Stimulated activated effector memory CD8-positive, alpha-beta T cell treated with anti-CD3 and anti-CD28 coated beads, Interleukin-12 subunit alpha, Interleukin-12 subunit beta, amount 100 ng/mL, for 72 hours (primary cell): ENCODE results near the gene BZW2.
"Not testable (repeated sequence)": the region's sequence is repeated elsewhere in the genome, so short reads cannot be mapped to it uniquely, and the experiment has no call there.

ENCODE experiments used
- ATAC-seq: fragments of 150-1000 bp; cut with Tn5 transposase; 2 replicates; pipeline ENCODE4 v1.10.0; 2021
- DNase-seq, 2 donors: peaks; one replicate each; pipeline ENCODE4 v3.0.0; 2021 to 2022; ENCODE audit warnings: low spot score in 2 of 2
- H3K27ac Mint-ChIP-seq: one replicate; pipeline ENCODE4 v1.8.0; 2022; ENCODE audit warnings: mild to moderate bottlenecking, mixed read lengths
- H3K36me3 Mint-ChIP-seq: one replicate; pipeline ENCODE4 v1.8.0; 2022; ENCODE audit warnings: mild to moderate bottlenecking, mixed read lengths
- H3K4me1 Mint-ChIP-seq: one replicate; pipeline ENCODE4 v1.8.0; 2022; ENCODE audit warnings: mixed read lengths
- H3K4me3 Mint-ChIP-seq: one replicate; pipeline ENCODE4 v1.8.0; 2022; ENCODE audit warnings: mild to moderate bottlenecking, mixed read lengths
- H3K9me3 Mint-ChIP-seq: one replicate; pipeline ENCODE4 v1.8.0; 2022; ENCODE audit warnings: mixed read lengths

The BZW2 gene

DNA sequence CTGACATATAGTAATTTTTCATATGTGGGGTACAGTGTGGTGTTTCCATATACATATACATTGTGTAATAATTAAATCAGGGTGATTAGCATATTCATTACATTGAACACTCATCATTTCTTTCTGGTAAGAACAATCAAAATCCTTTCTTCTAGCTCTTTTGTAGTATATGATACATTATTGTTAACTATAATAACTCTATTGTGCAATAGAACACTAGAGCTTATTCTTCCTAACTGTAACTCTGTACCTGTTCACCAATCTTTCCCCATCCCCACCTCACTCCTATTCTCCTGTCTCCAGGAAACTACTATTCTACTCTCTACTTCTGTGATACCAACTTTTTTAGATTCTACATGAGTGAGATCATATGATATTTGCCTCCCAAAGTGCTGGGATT lies 9.4 kb downstream of the BZW2 start:
- no peak overlapping the region for H3K4me3 Mint-ChIP-seq
- ATAC-seq (no peak), DNase-seq (no peak)
- H3K36me3 Mint-ChIP-seq, result peaks cover 21% of the 10 kb centered on the region
- H3K4me1 Mint-ChIP-seq, result peaks cover 33% of the 10 kb centered on the region
- no peak overlapping the region for H3K27ac Mint-ChIP-seq
- no peaks in the 10 kb centered on the region for H3K9me3 Mint-ChIP-seq

DNA sequence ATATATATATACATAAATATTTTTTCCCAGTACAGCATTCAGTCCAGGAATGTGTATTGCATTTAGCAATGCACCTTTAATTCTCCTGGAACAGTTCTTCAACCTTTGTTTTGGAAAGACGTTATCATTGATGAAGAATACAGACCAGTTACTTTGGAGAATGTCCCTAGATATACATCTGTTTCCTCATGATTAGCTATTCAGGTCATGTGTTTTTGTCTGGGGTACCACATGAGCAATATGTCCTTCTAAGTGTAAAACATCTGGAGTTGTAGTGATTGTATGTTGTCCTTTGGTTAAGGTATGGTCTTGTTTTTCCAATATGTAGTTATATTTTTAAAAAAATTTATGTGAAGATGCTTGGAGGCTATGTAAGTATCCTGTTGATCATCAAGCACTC lies 10.2 kb downstream of the BZW2 start:
- Mint-ChIP-seq H3K4me3 (no peak overlapping the region), H3K36me3 (peaks cover 21% of the 10 kb centered on the region)

DNA sequence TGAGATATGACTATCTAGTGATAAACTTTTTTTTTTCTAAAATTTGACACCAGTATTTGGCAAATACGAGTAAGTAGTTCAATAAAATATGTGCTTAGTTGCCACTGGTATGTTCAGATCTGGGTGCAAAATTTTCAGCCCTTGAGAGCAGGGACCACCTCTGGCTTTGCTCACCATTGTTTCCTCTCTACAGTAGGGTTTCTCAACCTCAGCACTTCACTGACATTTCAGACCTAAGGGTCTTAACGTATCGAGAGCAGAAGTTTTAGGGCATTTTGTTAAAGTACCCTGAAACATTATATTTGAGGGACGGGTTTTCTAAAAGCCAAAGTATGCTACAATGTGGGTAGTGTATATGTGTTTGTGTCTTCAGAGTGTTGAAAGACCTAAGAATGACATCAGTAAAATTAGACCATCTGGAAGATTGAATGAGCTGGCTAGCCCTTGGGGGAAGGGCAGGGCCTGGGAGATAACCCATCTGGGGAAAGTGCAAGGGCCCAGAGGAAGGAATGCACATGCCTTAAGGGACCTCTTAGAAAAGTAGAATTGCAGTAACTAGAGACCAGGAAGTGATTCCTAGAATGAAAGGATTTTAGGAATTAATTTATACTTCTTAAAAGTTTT lies 11.8 kb downstream of the BZW2 start:
- Mint-ChIP-seq H3K9me3 (no peaks in the 10 kb centered on the region), H3K27ac (no peak overlapping the region), H3K36me3 (peaks cover 20% of the 10 kb centered on the region), H3K4me1 (peaks cover 31% of the 10 kb centered on the region), H3K4me3 (no peak overlapping the region)
- ATAC-seq (no peak), DNase-seq (no peak)

More for the DNA sequence above, 10.2 kb downstream of the BZW2 start:
- H3K9me3 Mint-ChIP-seq, result no peaks in the 10 kb centered on the region
- ATAC-seq (no peak), DNase-seq (no peak)
- peaks cover 36% of the 10 kb centered on the region for H3K4me1 Mint-ChIP-seq
- no peak overlapping the region for H3K27ac Mint-ChIP-seq

DNA sequence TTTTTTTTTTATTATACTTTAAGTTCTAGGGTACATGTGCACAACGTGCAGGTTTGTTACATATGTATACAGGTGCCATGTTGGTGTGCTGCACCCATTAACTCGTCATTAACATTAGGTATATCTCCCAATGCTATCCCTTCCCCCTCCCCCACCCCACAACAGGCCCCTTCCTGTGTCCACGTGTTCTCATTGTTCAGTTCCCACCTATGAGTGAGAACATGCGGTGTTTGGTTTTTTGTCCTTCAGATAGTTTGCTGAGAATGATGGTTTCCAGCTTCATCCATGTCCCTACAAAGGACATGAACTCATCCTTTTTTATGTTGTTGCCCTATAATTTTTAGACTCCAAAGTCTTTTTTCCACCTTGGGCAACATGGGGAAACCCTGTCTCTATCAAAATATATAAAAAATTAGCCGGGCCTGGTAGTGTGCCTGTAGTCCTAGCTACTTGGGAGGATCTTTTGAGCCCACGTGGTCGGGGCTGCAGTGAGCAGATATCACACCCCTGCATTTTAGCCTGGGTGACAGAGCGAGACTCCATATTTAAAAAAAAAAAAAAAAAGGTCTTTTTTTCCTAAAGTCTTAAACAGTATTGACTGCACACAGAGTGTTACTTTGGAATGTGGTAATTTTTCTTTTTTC lies 14.0 kb downstream of the BZW2 start:
- not testable (repeated sequence) for DNase-seq, H3K27ac Mint-ChIP-seq, H3K9me3 Mint-ChIP-seq, H3K4me3 Mint-ChIP-seq, ATAC-seq
- peaks cover 23% of the 10 kb centered on the region for H3K4me1 Mint-ChIP-seq
- H3K36me3 Mint-ChIP-seq, result peaks cover 20% of the 10 kb centered on the region

- H3K4me3 Mint-ChIP-seq, result no peak overlapping the region
- peaks cover 29% of the 10 kb centered on the region for H3K36me3 Mint-ChIP-seq
- no peaks in the 10 kb centered on the region for H3K9me3 Mint-ChIP-seq
- H3K4me1 Mint-ChIP-seq, result peaks cover 23% of the 10 kb centered on the region
- DNase-seq, result no peak
- no peak overlapping the region for H3K27ac Mint-ChIP-seq
- peak; percentile 76 for ATAC-seq
These were observed 14.9 kb downstream of the BZW2 start for GRCh38 chr7:16660702-16661464.

DNA sequence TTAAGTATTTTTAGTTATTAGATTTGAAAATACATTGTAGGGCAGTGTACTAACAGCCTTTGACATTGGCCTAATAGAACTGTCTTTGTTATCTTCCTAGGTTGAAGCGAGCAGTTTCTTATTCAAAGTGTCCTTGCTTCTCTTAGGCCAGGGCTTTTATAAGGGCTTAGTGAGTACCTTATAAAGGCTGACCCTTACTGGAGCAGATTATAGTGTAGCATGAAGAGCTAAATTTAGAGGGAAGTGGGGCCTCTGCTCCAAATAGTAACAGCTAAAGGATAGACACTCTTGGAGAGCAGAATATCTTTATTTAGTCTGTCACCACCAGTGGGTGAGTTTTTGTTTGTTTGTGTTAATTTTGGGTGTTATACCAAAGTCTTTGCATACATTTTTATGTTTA lies 15.9 kb downstream of the BZW2 start:
- ATAC-seq (no peak), DNase-seq (no peak)
- Mint-ChIP-seq H3K9me3 (no peaks in the 10 kb centered on the region), H3K27ac (no peak overlapping the region), H3K4me1 (peaks cover 23% of the 10 kb centered on the region), H3K4me3 (no peak overlapping the region), H3K36me3 (peaks cover 33% of the 10 kb centered on the region)

- ATAC-seq, result no peak
- H3K27ac Mint-ChIP-seq, result no peak overlapping the region
- peaks cover 49% of the 10 kb centered on the region for H3K36me3 Mint-ChIP-seq
- H3K4me3 Mint-ChIP-seq, result no peak overlapping the region
- no peaks in the 10 kb centered on the region for H3K9me3 Mint-ChIP-seq
- H3K4me1 Mint-ChIP-seq, result peaks cover 14% of the 10 kb centered on the region
- no peak for DNase-seq
These were observed 21.4 kb downstream of the BZW2 start for GRCh38 chr7:16667355-16667754.

DNA sequence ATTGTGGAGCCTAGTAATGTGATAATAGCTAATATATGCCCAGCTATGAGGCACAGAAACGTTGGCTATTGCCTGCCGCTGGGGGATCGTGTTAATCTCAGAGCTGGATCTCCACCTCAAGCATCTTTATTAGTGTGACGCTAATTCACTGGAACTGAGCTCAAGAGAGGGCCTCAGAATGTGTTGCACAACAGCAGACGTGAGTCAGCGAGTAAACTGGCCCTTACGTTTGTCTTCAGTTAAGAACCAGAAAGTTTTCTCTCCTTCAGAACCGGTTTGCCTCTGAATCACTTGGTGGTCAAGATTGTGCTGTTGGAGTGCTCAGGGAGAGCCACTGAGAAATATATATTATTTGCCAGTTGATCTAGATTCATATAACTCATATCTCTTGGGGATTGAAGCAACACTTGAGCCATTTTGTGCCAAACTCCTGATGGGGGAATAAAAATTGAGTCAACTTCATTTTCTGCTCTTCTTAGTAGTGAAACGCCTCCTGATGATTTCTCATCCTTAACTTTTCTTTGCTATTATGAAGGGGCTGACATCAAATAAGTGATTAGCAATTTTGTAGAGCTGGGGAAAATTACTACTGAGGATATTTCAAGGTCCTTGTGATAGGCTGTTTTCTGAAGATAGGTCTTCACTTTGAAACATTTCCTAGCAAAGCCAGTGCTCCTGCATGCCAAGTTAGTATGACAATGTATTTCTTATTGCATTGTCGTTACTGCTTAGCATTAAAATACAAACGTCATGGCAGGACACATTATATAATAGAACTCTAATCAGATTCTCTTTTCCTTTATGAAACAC lies 22.3 kb downstream of the BZW2 start:
- ATAC-seq (no peak), DNase-seq (no peak)
- Mint-ChIP-seq H3K36me3 (peaks cover 54% of the 10 kb centered on the region), H3K4me3 (no peak overlapping the region), H3K27ac (no peak overlapping the region), H3K4me1 (peaks cover 10% of the 10 kb centered on the region), H3K9me3 (no peaks in the 10 kb centered on the region)

DNA sequence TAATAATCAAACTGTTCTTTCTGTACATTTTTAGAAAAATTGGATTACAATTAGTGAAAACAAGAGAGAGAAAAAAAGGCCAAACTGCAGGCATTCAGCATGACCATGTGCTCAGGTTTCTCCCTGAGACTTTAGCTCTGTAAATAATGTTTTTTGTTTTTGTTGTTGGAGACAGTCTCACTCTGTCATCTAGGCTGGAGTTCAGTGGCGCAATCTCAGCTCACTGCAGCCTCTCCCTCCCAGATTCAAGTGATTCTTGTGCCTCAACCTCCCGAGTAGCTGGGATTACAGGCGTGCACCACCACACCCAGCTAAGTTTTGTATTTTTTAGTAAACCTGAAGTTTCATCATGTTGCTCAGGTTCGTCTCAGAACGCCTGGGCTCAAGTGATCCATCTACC lies 23.0 kb downstream of the BZW2 start:
- Mint-ChIP-seq H3K9me3 (no peaks in the 10 kb centered on the region), H3K27ac (no peak overlapping the region), H3K36me3 (peaks cover 55% of the 10 kb centered on the region), H3K4me1 (peaks cover 10% of the 10 kb centered on the region), H3K4me3 (no peak overlapping the region)
- DNase-seq (no peak), ATAC-seq (no peak)

GRCh38 chr7:16669581-16669980 lies 23.6 kb downstream of the BZW2 start:
- H3K27ac Mint-ChIP-seq, result no peak overlapping the region
- ATAC-seq, result no peak
- no peak overlapping the region for H3K4me3 Mint-ChIP-seq
- peaks cover 61% of the 10 kb centered on the region for H3K36me3 Mint-ChIP-seq
- no peak for DNase-seq
- H3K4me1 Mint-ChIP-seq, result peaks cover 10% of the 10 kb centered on the region
- H3K9me3 Mint-ChIP-seq, result no peaks in the 10 kb centered on the region

GRCh38 chr7:16670021-16670420 lies 24.0 kb downstream of the BZW2 start:
- DNase-seq, result no peak
- H3K9me3 Mint-ChIP-seq, result no peaks in the 10 kb centered on the region
- peaks cover 10% of the 10 kb centered on the region for H3K4me1 Mint-ChIP-seq
- ATAC-seq, result no peak
- H3K36me3 Mint-ChIP-seq, result peaks cover 64% of the 10 kb centered on the region
- H3K27ac Mint-ChIP-seq, result no peak overlapping the region
- no peak overlapping the region for H3K4me3 Mint-ChIP-seq

DNA sequence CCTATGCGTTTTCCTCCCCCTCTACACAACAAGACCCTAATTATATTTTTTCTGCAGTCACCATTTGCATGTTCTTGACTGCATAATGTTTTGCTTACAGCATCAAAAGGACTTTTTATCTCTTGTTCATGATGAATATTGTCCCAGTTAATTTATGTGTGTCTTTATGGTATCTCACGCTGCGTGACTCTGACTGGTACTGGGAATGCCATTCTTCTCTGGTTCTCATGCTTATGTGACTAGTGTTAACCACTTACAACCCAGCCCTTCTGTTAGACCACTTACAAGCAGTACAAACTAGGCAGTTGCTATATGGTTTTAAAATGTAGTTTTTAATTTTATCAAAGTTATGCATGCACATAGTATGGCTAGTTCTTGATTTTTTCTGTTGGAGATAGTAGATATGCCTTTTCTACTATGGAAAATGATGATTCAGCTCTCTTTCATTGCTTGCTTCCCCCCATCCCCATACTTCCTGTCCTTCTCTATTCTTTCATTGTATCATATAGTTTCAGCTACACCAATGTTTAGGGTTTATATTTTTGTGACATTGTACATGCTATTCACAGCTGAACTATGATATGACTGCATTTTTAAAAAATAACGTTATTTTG lies 24.9 kb downstream of the BZW2 start:
- Mint-ChIP-seq H3K4me1 (peaks cover 10% of the 10 kb centered on the region), H3K9me3 (no peaks in the 10 kb centered on the region), H3K27ac (no peak overlapping the region), H3K36me3 (peaks cover 64% of the 10 kb centered on the region), H3K4me3 (no peak overlapping the region)
- DNase-seq (no peak), ATAC-seq (no peak)

- H3K36me3 Mint-ChIP-seq, result peaks cover 65% of the 10 kb centered on the region
- no peak for DNase-seq
- H3K4me3 Mint-ChIP-seq, result no peak overlapping the region
- H3K4me1 Mint-ChIP-seq, result peaks cover 10% of the 10 kb centered on the region
- H3K9me3 Mint-ChIP-seq, result no peaks in the 10 kb centered on the region
- ATAC-seq, result no peak
- H3K27ac Mint-ChIP-seq, result no peak overlapping the region
These were observed 25.8 kb downstream of the BZW2 start for GRCh38 chr7:16671811-16672210.

GRCh38 chr7:16675277-16675676 lies 29.3 kb downstream of the BZW2 start:
- peaks cover 71% of the 10 kb centered on the region for H3K36me3 Mint-ChIP-seq
- ATAC-seq (no peak), DNase-seq (no peak)
- no peak overlapping the region for H3K27ac Mint-ChIP-seq
- no peaks in the 10 kb centered on the region for H3K9me3 Mint-ChIP-seq
- H3K4me1 Mint-ChIP-seq, result peaks cover 10% of the 10 kb centered on the region
- no peak overlapping the region for H3K4me3 Mint-ChIP-seq

DNA sequence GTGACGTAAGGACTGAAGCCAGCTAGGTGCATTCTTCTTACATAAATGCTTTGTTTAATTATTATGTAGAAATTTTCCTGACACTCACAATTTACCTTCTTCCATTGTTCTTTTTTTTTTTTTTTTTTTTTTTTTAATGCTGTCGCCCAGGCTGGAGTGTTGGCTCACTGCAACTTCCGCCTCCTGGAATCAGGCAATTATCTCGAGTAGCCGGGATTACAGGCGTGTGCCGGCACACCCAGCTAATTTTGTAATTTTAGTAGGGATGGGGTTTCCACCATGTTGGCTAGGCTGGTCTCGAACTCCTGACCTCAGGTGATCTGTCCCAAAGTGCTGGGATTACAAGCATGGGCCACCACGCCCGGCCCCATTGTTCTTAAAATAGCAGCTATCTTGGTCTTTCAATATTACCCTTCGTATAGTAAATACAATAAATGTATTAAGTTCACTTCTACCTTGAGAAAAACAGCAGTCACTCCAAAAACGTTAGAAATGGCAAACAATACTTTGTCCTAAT lies 32.1 kb downstream of the BZW2 start:
- DNase-seq (no peak), ATAC-seq (no peak)
- Mint-ChIP-seq H3K27ac (no peak overlapping the region), H3K4me3 (no peak overlapping the region), H3K4me1 (no peaks in the 10 kb centered on the region), H3K9me3 (no peaks in the 10 kb centered on the region), H3K36me3 (peaks cover 93% of the 10 kb centered on the region)
